Upper lobe of right lung (tissue), 1 donor: ENCODE data around the gene CSH2. TPM values are rescaled to one million over a fixed set of nuclear protein-coding genes. Genes with fewer than 3 reads are reported as not detected.
A peak's percentile ranks its signal among the peaks of the same experiment; 100 is the strongest.

Experiments used
- ATAC-seq: fragments of 200-7000 bp; cut with Tn5 transposase; one replicate; pipeline ENCODE4 v1.9.1; 2020; ENCODE audit warnings: mild to moderate bottlenecking, moderate library complexity
- DNase-seq: peaks from one replicate; pipeline ENCODE4 v3.0.0-alpha.2; 2020
- H3K27ac ChIP-seq: fragments of 200-600 bp; one replicate; pipeline ENCODE4 v1.8.0; 2022
- H3K27me3 ChIP-seq: fragments of 200-600 bp; one replicate; pipeline ENCODE4 v1.8.0; 2022; ENCODE audit warnings: mild to moderate bottlenecking
- H3K36me3 ChIP-seq: fragments of 200-600 bp; one replicate; pipeline ENCODE4 v1.8.0; 2022
- H3K4me1 ChIP-seq: fragments of 200-600 bp; one replicate; pipeline ENCODE4 v1.8.0; 2022
- H3K4me3 ChIP-seq: fragments of 200-600 bp; one replicate; pipeline ENCODE4 v1.8.0; 2022; ENCODE audit warnings: mild to moderate bottlenecking
- H3K9me3 ChIP-seq: fragments of 200-600 bp; one replicate; pipeline ENCODE4 v1.8.0; 2022
- CTCF ChIP-seq: fragments of 200-600 bp; IDR thresholded peaks from one replicate; pipeline ENCODE4 v1.8.0; 2022; ENCODE audit warnings: antibody characterized with exemption
- intact Hi-C: fragments of 100-400 bp; cut with DNase I; formaldehyde crosslinking; loops from one replicate; pipeline ENCODE4 v1.11.0; 2022
- total RNA-seq: library from RNA; stranded (reverse); fragmentation: NEBNext Ultra II Directional; extraction: Animal tissue kit (Norgen Biotek cat#: 25700); gene quantifications from one replicate; pipeline ENCODE4 v1.2.1, GENCODE V29; 2021
- donor health status: DM: no; HTN: yes; CAD: no; lungs with severe emphysema.

Gene CSH2
- total RNA-seq, 1 donor from 2014 or later, result not detected

DNA sequence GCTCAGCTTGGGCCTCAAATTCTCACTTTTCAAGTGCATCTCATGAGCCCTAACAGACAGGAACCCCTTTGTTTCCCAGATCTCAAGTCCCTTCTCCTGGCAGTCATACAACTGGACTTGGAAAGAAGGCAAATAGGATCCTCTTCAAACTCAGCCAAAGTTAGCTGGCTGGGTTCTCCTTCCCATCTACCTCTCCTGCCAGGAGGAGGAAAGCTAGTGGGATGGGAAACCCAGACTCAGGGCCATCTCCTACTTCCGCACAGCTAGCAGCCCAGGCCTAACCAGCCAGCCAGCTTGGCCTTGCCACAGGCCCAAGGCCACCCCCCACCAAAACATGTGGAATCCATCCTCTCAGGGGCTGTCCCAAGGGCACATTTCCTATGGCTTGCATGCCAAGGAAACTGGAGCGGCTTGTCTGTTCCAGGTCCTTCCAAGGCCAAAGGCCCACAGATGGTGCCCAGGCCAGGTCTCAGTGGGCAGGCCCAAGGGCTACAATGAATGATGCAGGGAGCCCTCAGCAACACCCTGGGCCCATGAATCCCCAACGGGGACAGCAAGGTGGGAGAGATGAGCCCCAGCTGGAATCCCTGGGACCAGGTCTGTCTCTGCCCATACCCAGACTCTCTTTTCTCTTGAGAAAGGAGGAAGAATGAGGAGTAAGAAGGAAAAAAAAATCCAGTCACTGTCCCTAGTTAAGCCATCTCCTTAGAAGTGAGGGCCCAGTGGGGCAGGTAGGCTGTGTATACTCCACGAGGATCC, 32.7 kb downstream of the CSH2 start:
- no peaks in the 10 kb centered on the region for H3K27me3 ChIP-seq
- H3K27ac ChIP-seq, result peak overlapping the region; percentile 94
- TF ChIP-seq CTCF, result no peak
- intact Hi-C loops, result no loop called here
- no peak for ATAC-seq
- no peak for DNase-seq
- H3K4me3 ChIP-seq, result peak overlapping the region; percentile 88
- peaks cover 42% of the 10 kb centered on the region for H3K4me1 ChIP-seq
- peaks cover 17% of the 10 kb centered on the region for H3K36me3 ChIP-seq
- H3K9me3 ChIP-seq, result no peaks in the 10 kb centered on the region

DNA sequence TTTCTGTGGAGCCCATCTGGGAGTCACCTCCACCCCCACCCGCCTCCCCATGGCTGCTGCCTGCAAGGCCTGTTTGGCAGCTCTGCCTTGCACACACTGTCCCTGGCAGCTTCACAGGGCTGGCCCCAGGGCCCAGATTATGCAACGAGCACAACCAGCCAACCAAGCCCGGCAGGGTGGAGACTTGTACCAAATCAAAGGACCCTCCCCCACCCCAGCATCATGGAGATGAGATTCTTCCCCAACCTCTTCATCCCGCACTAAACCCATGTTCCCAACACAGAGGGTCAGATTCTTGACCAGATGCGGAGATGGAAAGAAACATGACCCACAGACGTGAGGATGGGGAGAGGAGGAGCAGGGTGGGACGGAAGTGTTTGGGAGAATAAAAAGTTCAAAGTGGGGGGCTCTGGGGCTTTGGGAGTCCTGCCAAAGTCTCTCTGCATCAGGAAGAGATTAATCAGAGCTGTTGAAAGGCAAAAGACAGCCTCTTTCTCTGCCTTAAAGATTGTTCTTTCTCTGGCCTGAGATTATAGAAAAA, 34.8 kb downstream of the CSH2 start:
- H3K4me1 ChIP-seq, result peaks cover 49% of the 10 kb centered on the region

GRCh38 chr17:63837962-63838600, 35.4 kb downstream of the CSH2 start:
- H3K4me1 ChIP-seq, result peaks cover 49% of the 10 kb centered on the region
- intact Hi-C loops, result no loop called here

More for the DNA sequence above, 34.8 kb downstream of the CSH2 start:
- intact Hi-C loops, result no loop called here
- H3K27ac ChIP-seq, result peak overlapping the region; percentile 94
- DNase-seq (peak; percentile 94), ATAC-seq (peak; percentile 53)
- no peak for TF ChIP-seq CTCF
- H3K4me3 ChIP-seq, result peak overlapping the region; percentile 88
- peaks cover 38% of the 10 kb centered on the region for H3K36me3 ChIP-seq
- no peaks in the 10 kb centered on the region for H3K9me3 ChIP-seq
- no peaks in the 10 kb centered on the region for H3K27me3 ChIP-seq

GRCh38 chr17:63837480-63837879, 36.0 kb downstream of the CSH2 start:
- H3K36me3 ChIP-seq, result peaks cover 50% of the 10 kb centered on the region
- TF ChIP-seq CTCF, result no peak
- intact Hi-C loops, result no loop called here
- no peaks in the 10 kb centered on the region for H3K27me3 ChIP-seq
- no peak for ATAC-seq
- no peak overlapping the region for H3K4me3 ChIP-seq
- peaks cover 49% of the 10 kb centered on the region for H3K4me1 ChIP-seq
- no peak for DNase-seq
- H3K27ac ChIP-seq, result peak overlapping the region; percentile 94
- no peaks in the 10 kb centered on the region for H3K9me3 ChIP-seq

More at GRCh38 chr17:63837962-63838600, 35.4 kb downstream of the CSH2 start:
- Histone ChIP-seq H3K27ac (peak overlapping the region; percentile 94), H3K4me3 (no peak overlapping the region), H3K27me3 (no peaks in the 10 kb centered on the region), H3K36me3 (peaks cover 44% of the 10 kb centered on the region), H3K9me3 (no peaks in the 10 kb centered on the region)
- no peak for TF ChIP-seq CTCF
- ATAC-seq (no peak), DNase-seq (no peak)

DNA sequence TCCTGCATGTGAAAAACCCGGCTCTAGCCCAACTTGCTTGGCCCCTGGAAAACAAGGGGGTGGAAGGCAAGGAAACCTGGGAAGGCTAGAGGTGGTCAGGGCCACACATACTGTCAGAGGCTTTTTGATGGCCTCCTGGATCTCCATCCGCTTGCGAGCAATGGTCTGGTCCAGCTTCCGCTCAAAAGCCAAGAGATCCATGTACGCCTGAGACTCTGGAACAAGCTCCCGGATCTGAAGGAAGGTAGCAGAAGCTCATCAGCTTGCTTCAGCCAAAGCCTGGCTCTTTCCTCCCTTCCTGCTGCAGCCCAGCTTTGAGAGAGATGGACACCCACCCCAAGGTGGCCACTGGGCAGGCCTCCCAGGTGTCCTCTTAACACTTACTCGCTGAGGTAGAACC, 36.7 kb downstream of the CSH2 start:
- TF ChIP-seq CTCF, result no peak
- intact Hi-C loops, result no loop called here
- Histone ChIP-seq H3K27ac (no peak overlapping the region), H3K9me3 (no peaks in the 10 kb centered on the region), H3K4me1 (peaks cover 49% of the 10 kb centered on the region), H3K27me3 (no peaks in the 10 kb centered on the region), H3K36me3 (peaks cover 57% of the 10 kb centered on the region), H3K4me3 (no peak overlapping the region)
- ATAC-seq, result no peak
- no peak for DNase-seq
